ENCODE results near the gene SLC6A17. TPM values are rescaled to one million over a fixed set of nuclear protein-coding genes. Genes with fewer than 3 reads are reported as not detected.

The SLC6A17 gene
- total RNA-seq, 1 donor from 2014 or later, result 0.53 TPM

GRCh38 chr1:110211496-110212168 is 61.3 kb downstream of the SLC6A17 start:
- TF ChIP-seq CTCF (IDR thresholded peaks at IDR 0.05; ENCODE audit: insufficient read depth, low read length, severe bottlenecking), result no peak
- no peak for DNase-seq (ENCODE audit: low read depth)
- Histone ChIP-seq H3K36me3 (ENCODE audit: control insufficient read depth, insufficient read depth, low read length) (no peaks in the 10 kb centered on the region), H3K4me3 (ENCODE audit: low read depth, low read length) (peak overlapping the region; percentile 53), H3K27me3 (ENCODE audit: control insufficient read depth, insufficient read depth, low read length) (no peaks in the 10 kb centered on the region)
- FAIRE-seq, result no peak

GRCh38 chr1:110212169-110213142 is 62.2 kb downstream of the SLC6A17 start:
- Histone ChIP-seq H3K27me3 (ENCODE audit: control insufficient read depth, insufficient read depth, low read length) (no peaks in the 10 kb centered on the region), H3K36me3 (ENCODE audit: control insufficient read depth, insufficient read depth, low read length) (no peaks in the 10 kb centered on the region), H3K4me3 (ENCODE audit: low read depth, low read length) (peak overlapping the region; percentile 53)
- DNase-seq (ENCODE audit: low read depth) (no peak), FAIRE-seq (no peak)
- TF ChIP-seq CTCF (IDR thresholded peaks at IDR 0.05; ENCODE audit: insufficient read depth, low read length, severe bottlenecking), result no peak

GRCh38 chr1:110213143-110213540 is 62.8 kb downstream of the SLC6A17 start:
- no peaks in the 10 kb centered on the region for H3K36me3 ChIP-seq (ENCODE audit: control insufficient read depth, insufficient read depth, low read length)
- H3K27me3 ChIP-seq (ENCODE audit: control insufficient read depth, insufficient read depth, low read length), result no peaks in the 10 kb centered on the region
- TF ChIP-seq CTCF (IDR thresholded peaks at IDR 0.05; ENCODE audit: insufficient read depth, low read length, severe bottlenecking), result no peak
- H3K4me3 ChIP-seq (ENCODE audit: low read depth, low read length), result no peak overlapping the region
- FAIRE-seq, result no peak
- DNase-seq (ENCODE audit: low read depth), result no peak

DNA sequence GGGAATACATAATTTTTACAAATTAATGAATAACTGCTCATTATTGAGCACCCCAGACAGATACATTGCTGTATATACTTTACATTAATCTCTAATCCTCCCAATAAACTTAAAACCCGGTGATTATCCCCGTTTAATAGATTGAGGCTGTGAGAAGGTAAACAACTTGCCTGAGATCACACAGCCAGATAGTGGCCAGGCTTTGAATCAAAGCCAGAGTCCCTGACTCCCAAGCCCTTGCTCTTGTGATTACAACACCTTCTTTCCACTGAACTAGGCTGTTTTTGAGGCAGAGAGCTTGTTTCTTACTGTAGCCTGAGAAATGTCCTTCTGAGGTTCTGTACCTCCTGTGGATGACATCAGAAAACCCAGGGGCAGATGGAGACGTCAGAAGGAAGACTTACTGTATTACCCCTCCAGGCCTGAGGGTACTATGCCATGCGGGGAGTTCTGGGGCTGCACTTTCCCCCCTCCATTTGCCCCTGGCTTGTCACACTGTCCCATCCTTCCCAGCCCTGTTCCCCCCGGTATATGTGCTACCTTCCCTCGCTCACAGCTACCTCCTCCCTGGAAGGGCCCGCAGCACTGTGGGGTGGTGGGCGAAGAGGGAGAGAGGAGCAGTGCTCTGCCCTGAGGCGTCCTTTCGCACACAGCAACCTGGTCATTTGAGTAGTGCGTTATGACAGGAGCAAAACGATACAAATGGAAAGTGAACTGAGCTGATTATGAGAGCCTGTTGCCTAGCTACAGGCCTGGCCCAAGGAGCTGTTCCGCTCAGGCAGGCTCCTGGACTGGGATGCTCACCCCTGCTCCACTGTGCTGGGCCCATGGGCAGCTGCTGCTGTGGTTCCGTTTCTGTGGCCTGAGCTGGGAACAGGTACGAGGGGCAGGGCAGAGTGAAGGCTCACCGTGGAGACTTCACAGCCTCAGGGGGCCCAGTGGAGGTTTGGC is 64.4 kb downstream of the SLC6A17 start:
- FAIRE-seq, result peak; percentile 60

More for the DNA sequence above, 64.4 kb downstream of the SLC6A17 start:
- H3K4me3 ChIP-seq (ENCODE audit: low read depth, low read length), result no peak overlapping the region
- no peaks in the 10 kb centered on the region for H3K27me3 ChIP-seq (ENCODE audit: control insufficient read depth, insufficient read depth, low read length)
- DNase-seq (ENCODE audit: low read depth), result no peak
- TF ChIP-seq CTCF (IDR thresholded peaks at IDR 0.05; ENCODE audit: insufficient read depth, low read length, severe bottlenecking), result no peak
- no peaks in the 10 kb centered on the region for H3K36me3 ChIP-seq (ENCODE audit: control insufficient read depth, insufficient read depth, low read length)
